SK-N-MC (cell line): Measurements from ENCODE around the gene PRR36.
A peak's percentile ranks its signal among the peaks of the same experiment; 100 is the strongest.

Source experiments
- EZH2 ChIP-seq: fragments of 200-600 bp; sonication (generic); IDR thresholded peaks from one replicate; pipeline ENCODE4 v1.6.1; 2017; ENCODE audit warnings: antibody characterized with exemption
- FOXP2 ChIP-seq: optimal IDR thresholded peaks from 2 replicates; pipeline ENCODE3; 2011; ENCODE audit warnings: mild to moderate bottlenecking, moderate library complexity; ENCODE audit not compliant: insufficient read depth; ENCODE audit errors: extremely low read length, control extremely low read depth
- POLR2AphosphoS5 ChIP-seq: IDR thresholded peaks from 2 replicates; pipeline ENCODE4 v1.6.1; 2012; ENCODE audit warnings: mild to moderate bottlenecking, low read depth, low read length, borderline replicate concordance

DNA sequence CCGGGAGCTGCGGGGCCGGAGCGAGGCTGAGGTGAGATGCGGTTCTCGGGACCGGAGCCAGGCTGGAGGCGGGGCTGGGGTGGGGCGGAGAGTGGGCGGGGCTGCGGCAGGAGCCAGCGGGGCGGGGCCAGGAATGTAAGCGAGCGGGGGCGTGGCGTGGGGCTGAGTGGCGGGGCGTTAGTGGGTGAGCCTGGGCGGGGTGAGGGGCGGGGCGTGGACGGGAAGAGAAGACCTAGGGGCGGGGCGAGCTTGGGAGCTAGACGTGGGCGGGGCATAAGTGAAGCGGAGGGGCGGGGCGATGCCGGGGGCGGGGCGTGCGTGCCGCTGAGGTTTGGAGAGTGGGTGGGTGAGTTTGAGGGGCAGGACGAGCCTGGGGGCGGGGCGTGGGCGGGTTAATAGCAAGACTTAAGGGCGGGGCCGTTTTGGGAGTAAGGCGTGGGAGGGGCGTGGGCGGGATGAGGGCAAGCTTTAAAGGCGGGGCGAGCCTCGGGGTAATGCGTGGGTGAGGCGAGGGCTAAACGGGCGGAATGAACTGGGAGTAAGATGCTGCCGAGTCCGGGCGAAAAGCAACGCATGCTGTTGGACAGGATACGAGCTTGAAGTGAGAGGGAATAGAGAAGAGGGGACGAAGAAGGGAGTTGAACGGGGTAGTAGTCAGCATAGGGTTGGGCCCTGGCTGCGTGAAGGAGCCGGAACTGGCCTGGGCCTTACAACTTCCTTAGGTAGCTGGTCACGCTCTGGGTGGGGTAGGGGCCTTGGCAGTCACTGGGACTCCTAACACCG lies 46.5 kb upstream of the PRR36 start:
- TF ChIP-seq POLR2AphosphoS5 (0 out of 2 replicates have a peak, but pooled peaks have one; percentile 20), EZH2 (no peak), FOXP2 (no peak)
